Endodermal cell (in vitro differentiated cells): ENCODE results near the gene CGRRF1. TPM values are rescaled to one million over a fixed set of nuclear protein-coding genes. Genes with fewer than 3 reads are reported as not detected.

Source experiments
- DNase-seq: peaks from one replicate; pipeline ENCODE4 v3.0.0-alpha.2; 2017
- H3K27ac ChIP-seq: 2 replicates; pipeline ENCODE4 v1.5.1; 2013; ENCODE audit warnings: mild to moderate bottlenecking, low read depth, low read length, moderate library complexity
- H3K27me3 ChIP-seq: 2 replicates; pipeline ENCODE4 v1.6.1; 2013; ENCODE audit warnings: mild to moderate bottlenecking, low read length, moderate library complexity; ENCODE audit not compliant: insufficient read depth, control insufficient read depth, poor library complexity, severe bottlenecking
- H3K36me3 ChIP-seq: 2 replicates; pipeline ENCODE4 v1.7.0; 2013; ENCODE audit warnings: mild to moderate bottlenecking, low read length, moderate library complexity; ENCODE audit not compliant: control insufficient read depth, insufficient read depth
- H3K4me1 ChIP-seq: one replicate; pipeline ENCODE4 v1.7.0; 2013; ENCODE audit warnings: low read length; ENCODE audit not compliant: control insufficient read depth, insufficient read depth
- H3K4me3 ChIP-seq: 2 replicates; pipeline ENCODE4 v1.5.1; 2013; ENCODE audit warnings: mild to moderate bottlenecking, low read length, moderate library complexity
- H3K9ac ChIP-seq: 2 replicates; pipeline ENCODE4 v1.6.1; 2013; ENCODE audit warnings: mild to moderate bottlenecking, low read length, moderate library complexity; ENCODE audit not compliant: poor library complexity, severe bottlenecking; ENCODE audit errors: extremely low read depth
- H3K9me3 ChIP-seq: 2 replicates; pipeline ENCODE4 v1.6.1; 2013; ENCODE audit warnings: mild to moderate bottlenecking, low read length, moderate library complexity; ENCODE audit not compliant: control insufficient read depth
- H3K27ac Mint-ChIP-seq: 2 replicates; pipeline ENCODE4 v1.8.0; 2020; ENCODE audit warnings: mixed read lengths
- H3K27me3 Mint-ChIP-seq: 2 replicates; pipeline ENCODE4 v1.8.0; 2021; ENCODE audit warnings: mild to moderate bottlenecking, mixed read lengths; ENCODE audit not compliant: insufficient read depth
- H3K36me3 Mint-ChIP-seq: 2 replicates; pipeline ENCODE4 v1.8.0; 2020; ENCODE audit warnings: low read depth, mixed read lengths
- H3K4me1 Mint-ChIP-seq: 2 replicates; pipeline ENCODE4 v1.8.0; 2020; ENCODE audit warnings: mixed read lengths
- H3K4me3 Mint-ChIP-seq: 2 replicates; pipeline ENCODE4 v1.8.0; 2020; ENCODE audit warnings: mild to moderate bottlenecking, moderate library complexity, mixed read lengths
- H3K9me3 Mint-ChIP-seq: 2 replicates; pipeline ENCODE4 v1.8.0; 2020; ENCODE audit warnings: mild to moderate bottlenecking, mixed read lengths
- WGBS, 2 experiments: methylation state at CpG; one replicate each; pipeline versions ENCODE4 v1.1.5 to v1.1.7; 2013; ENCODE audit warnings: missing lambda C conversion rate in 2 of 2, mixed read lengths in 1 of 2; ENCODE audit not compliant: insufficient coverage in 1 of 2, insufficient read length in 1 of 2; 5-methylcytosine and 5-hydroxymethylcytosine counted together
- total RNA-seq, 2 donors: library from RNA; stranded (reverse); fragmentation: NEBNext Ultra II Directional in 1 of 2; extraction: Animal tissue kit (Norgen Biotek cat#: 25700) in 1 of 2; gene quantifications; 2 replicates in 1 of 2; 3 replicates in 1 of 2; pipeline ENCODE4 v1.2.1, GENCODE V29; 2021
- TF ChIP-seq, protein P1 (sequence below): fragments of 200-600 bp; sonication (generic); conservative IDR thresholded peaks from 2 replicates; pipeline ENCODE4 v1.5.0; 2021; ENCODE audit warnings: antibody characterized with exemption, mild to moderate bottlenecking

The CGRRF1 gene
- total RNA-seq, 2 donors from 2014 or later, result 17.8 to 19.3 TPM

DNA sequence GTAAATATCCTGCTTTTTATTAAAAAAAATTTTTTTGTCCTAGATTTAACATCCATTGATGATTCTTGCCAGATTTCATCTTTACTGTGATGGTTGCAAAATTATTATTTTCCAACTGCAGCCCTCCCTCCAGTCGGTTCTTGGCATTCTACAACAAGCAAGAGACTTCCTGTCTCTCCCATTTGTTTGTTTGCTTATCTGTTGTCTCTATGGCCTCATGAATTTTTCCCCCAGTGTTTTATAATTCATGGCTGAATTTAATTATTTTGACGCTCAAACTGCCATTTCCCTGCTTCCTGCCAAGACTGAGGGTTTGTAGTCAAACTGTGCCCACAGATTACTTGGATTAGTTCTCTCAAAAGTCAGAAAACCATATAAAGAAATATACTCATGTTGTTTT, 25.9 kb downstream of the CGRRF1 start:
- Histone ChIP-seq H3K9ac (no peak overlapping the region), H3K27me3 (no peaks in the 10 kb centered on the region), H3K4me3 (no peak overlapping the region), H3K27ac (no peak overlapping the region), H3K9me3 (no peaks in the 10 kb centered on the region), H3K36me3 (peaks cover 31% of the 10 kb centered on the region), H3K4me1 (no peaks in the 10 kb centered on the region)
- Mint-ChIP-seq H3K4me3 (no peak overlapping the region), H3K27me3 (no peaks in the 10 kb centered on the region), H3K9me3 (no peaks in the 10 kb centered on the region), H3K4me1 (peaks cover 14% of the 10 kb centered on the region), H3K36me3 (peaks cover 26% of the 10 kb centered on the region), H3K27ac (peak overlapping the region; percentile 44)
- 50 to 86% methylated on average over 1 to 2 of the region's 2 CpGs for WGBS, 2 experiments
- TF ChIP-seq, protein P1, sequence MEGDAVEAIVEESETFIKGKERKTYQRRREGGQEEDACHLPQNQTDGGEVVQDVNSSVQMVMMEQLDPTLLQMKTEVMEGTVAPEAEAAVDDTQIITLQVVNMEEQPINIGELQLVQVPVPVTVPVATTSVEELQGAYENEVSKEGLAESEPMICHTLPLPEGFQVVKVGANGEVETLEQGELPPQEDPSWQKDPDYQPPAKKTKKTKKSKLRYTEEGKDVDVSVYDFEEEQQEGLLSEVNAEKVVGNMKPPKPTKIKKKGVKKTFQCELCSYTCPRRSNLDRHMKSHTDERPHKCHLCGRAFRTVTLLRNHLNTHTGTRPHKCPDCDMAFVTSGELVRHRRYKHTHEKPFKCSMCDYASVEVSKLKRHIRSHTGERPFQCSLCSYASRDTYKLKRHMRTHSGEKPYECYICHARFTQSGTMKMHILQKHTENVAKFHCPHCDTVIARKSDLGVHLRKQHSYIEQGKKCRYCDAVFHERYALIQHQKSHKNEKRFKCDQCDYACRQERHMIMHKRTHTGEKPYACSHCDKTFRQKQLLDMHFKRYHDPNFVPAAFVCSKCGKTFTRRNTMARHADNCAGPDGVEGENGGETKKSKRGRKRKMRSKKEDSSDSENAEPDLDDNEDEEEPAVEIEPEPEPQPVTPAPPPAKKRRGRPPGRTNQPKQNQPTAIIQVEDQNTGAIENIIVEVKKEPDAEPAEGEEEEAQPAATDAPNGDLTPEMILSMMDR, result no peak
- no peak for DNase-seq

DNA sequence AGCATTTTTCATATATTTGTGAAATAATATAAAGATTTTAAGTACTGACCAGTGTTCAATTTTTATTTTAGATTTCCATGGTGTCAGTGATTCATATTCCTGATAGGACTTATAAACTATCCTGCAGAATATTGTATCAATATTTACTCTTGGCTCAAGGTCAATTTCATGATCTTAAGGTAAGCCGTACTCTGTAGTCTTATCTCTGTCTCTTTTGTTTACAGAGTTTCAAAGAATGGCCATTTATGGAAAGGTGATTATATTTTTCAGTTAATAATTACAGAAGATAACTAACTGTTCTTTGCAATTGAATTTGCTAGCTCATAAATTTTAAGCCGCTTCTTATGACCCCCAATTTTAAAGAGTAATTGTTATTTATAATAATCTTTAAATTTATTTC, 27.9 kb downstream of the CGRRF1 start:
- WGBS, 2 experiments, result 92% methylated on average over 1 of the region's 2 CpGs; no CpG with 5 or more reads in 1 of the 2 experiments
- H3K4me3 ChIP-seq, result no peak overlapping the region
- H3K9me3 ChIP-seq, result no peaks in the 10 kb centered on the region
- no peak overlapping the region for H3K9ac ChIP-seq
- no peaks in the 10 kb centered on the region for H3K4me1 ChIP-seq
- H3K27ac ChIP-seq, result no peak overlapping the region
- no peaks in the 10 kb centered on the region for H3K9me3 Mint-ChIP-seq
- H3K36me3 ChIP-seq, result peaks cover 22% of the 10 kb centered on the region
- H3K36me3 Mint-ChIP-seq, result peaks cover 29% of the 10 kb centered on the region
- no peaks in the 10 kb centered on the region for H3K27me3 ChIP-seq
- H3K27me3 Mint-ChIP-seq, result no peaks in the 10 kb centered on the region
- TF ChIP-seq, protein P1, result no peak
- no peak overlapping the region for H3K27ac Mint-ChIP-seq
- no peak for DNase-seq
- H3K4me3 Mint-ChIP-seq, result no peak overlapping the region
- H3K4me1 Mint-ChIP-seq, result peaks cover 9% of the 10 kb centered on the region

DNA sequence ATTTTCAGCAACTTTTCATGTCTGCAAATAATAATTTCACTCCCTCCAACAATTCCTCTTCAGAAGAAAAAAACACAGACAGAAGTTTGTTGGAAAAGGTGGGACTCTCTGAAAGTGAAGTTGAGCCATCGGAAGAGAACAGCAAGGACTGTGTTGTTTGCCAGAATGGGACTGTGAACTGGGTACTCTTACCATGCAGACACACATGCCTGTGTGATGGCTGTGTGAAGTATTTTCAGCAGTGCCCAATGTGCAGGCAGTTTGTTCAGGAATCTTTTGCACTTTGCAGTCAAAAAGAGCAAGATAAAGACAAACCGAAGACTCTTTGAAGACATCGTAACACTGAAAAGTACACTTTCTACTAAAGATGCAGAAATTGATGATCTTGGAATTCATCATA, 28.3 kb downstream of the CGRRF1 start:
- H3K9me3 ChIP-seq, result no peaks in the 10 kb centered on the region
- Mint-ChIP-seq H3K27ac (no peak overlapping the region), H3K4me3 (no peak overlapping the region), H3K36me3 (peaks cover 29% of the 10 kb centered on the region), H3K27me3 (no peaks in the 10 kb centered on the region), H3K9me3 (no peaks in the 10 kb centered on the region), H3K4me1 (peaks cover 7% of the 10 kb centered on the region)
- DNase-seq, result no peak
- no peaks in the 10 kb centered on the region for H3K4me1 ChIP-seq
- TF ChIP-seq, protein P1, result no peak
- WGBS, 2 experiments, result 99 to 100% methylated on average over 3 of the region's 3 CpGs
- H3K9ac ChIP-seq, result no peak overlapping the region
- peaks cover 22% of the 10 kb centered on the region for H3K36me3 ChIP-seq
- no peak overlapping the region for H3K27ac ChIP-seq
- H3K27me3 ChIP-seq, result no peaks in the 10 kb centered on the region
- H3K4me3 ChIP-seq, result no peak overlapping the region
